HEK293T (cell line): ENCODE measurements around the gene EFHC1.

Experiments used
- ELF4 ChIP-seq: fragments of 450-650 bp; IDR thresholded peaks from 2 replicates; pipeline ENCODE4 v1.6.1; 2017; ENCODE audit warnings: antibody characterized with exemption
- FOXM1 ChIP-seq: fragments of 450-650 bp; IDR thresholded peaks from 2 replicates; pipeline ENCODE4 v1.6.1; 2017; ENCODE audit warnings: mild to moderate bottlenecking, borderline replicate concordance

DNA sequence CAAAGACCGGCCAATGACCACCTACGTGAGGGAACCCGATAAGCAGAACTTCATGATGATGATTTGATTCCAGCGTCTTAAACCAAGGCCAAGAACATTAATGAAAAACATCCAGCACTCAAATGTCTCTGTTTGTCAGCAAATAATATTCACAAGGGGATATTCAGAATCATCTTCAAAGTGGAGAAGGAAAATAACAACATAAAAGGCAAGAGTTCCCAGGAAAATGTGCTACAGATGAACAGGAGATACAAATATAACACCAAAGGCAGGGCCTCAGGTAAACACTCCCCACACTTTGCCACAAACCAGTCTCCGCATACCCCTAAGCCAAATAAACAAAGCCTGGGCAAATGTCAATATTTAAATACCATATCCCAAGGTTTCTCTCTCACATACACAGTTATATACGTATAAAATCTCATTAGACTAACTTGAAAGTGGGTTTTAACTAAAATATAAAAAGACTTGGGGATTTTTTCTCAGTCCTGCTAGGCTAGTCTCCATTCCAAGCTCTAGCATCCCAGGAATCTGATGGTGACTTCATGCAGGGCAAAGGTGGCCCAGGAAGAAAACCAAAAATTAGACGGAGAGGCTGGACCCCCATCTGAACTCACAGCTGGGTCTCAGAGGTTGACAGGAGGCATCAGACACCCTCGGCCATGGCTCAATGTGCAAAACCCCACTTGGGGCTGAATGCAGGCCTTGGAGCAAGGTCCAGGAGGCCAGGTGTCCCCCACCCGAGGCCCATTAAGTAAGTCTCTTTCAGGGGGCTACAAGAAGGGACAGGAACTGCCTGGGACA lies 124.7 kb downstream of the EFHC1 start:
- TF ChIP-seq FOXM1 (no peak), ELF4 (no peak)
